Stomach (tissue), 9 donors: ENCODE data around the gene PRKCSH. TPM values are rescaled to one million over a fixed set of nuclear protein-coding genes. Genes with fewer than 3 reads are reported as not detected.

Source experiments
- DNase-seq, 2 donors: peaks; one replicate each; pipeline versions ENCODE4 v3.0.0 to v3.0.0-alpha.2; 2013 to 2019
- H3K27ac ChIP-seq, 5 donors: fragments of 200-600 bp in 4 of 5; sonication (generic) in 4 of 5; one replicate each; pipeline ENCODE4 v1.5.1; 2013 to 2019; ENCODE audit warnings: mild to moderate bottlenecking in 1 of 5, moderate library complexity in 1 of 5
- H3K27me3 ChIP-seq, 3 donors: fragments of 200-600 bp; sonication (generic); one replicate each; pipeline ENCODE4 v1.5.1; 2017 to 2019; ENCODE audit warnings: mixed run types in 1 of 3
- H3K36me3 ChIP-seq, 4 donors: fragments of 200-600 bp; sonication (generic); 1 replicate in 3 of 4; 2 replicates in 1 of 4; pipeline ENCODE4 v1.5.1; 2016 to 2019
- H3K4me1 ChIP-seq, 4 donors: fragments of 200-600 bp; sonication (generic); one replicate each; pipeline ENCODE4 v1.5.1; 2016 to 2019
- H3K4me3 ChIP-seq, 4 donors: fragments of 200-600 bp; sonication (generic) in 3 of 4; one replicate each; pipeline ENCODE4 v1.5.1; 2016 to 2019; ENCODE audit warnings: mild to moderate bottlenecking in 1 of 4
- H3K9me3 ChIP-seq, 4 donors: fragments of 200-600 bp; sonication (generic); one replicate each; pipeline ENCODE4 v1.5.1; 2016 to 2019
- EP300 ChIP-seq: sonication (generic); formaldehyde crosslinking; IDR thresholded peaks from one replicate; pipeline ENCODE4 v1.6.1; 2017; ENCODE audit warnings: antibody characterized with exemption
- POLR2A ChIP-seq, 4 donors: fragments of 450-650 bp; IDR thresholded peaks; one replicate each; pipeline ENCODE4 v1.6.1; 2016; ENCODE audit warnings: antibody characterized with exemption in 4 of 4, control low read depth in 2 of 4, mild to moderate bottlenecking in 1 of 4, moderate library complexity in 1 of 4
- POLR2AphosphoS5 ChIP-seq, 3 donors: sonication (generic); formaldehyde crosslinking; IDR thresholded peaks; one replicate each; pipeline ENCODE4 v1.6.1; 2016; ENCODE audit warnings: antibody characterized with exemption in 3 of 3
- WGBS, 5 donors: extraction: QIAGEN DNeasy Blood & Tissue Kit in 3 of 5; methylation state at CpG; one replicate each; pipeline versions ENCODE4 v1.1.5 to v1.1.7; 2013 to 2018; 5-methylcytosine and 5-hydroxymethylcytosine counted together
- intact Hi-C: fragments of 100-400 bp; cut with DNase I; formaldehyde crosslinking; loops from one replicate; pipeline ENCODE4 v1.15.1; 2023; ENCODE audit warnings: low total_unique reads
- polyA plus RNA-seq, 3 donors: library from polyadenylated mRNA; stranded (reverse); fragments of 200-250 nt; gene quantifications; one replicate each; pipeline ENCODE4 v1.2.3, GENCODE V29; 2013
- total RNA-seq, 5 donors: library from RNA; depleted of rRNA; stranded (reverse); fragments of >200 nt; gene quantifications; one replicate each; pipeline versions ENCODE4 v1.1.0 to v1.2.3, GENCODE V29; 2014 to 2016
- TF ChIP-seq, protein P1 (sequence below), 7 experiments: fragments of 450-650 bp in 4 of 7; fragments of 200-600 bp in 3 of 7; sonication (generic) in 3 of 7; IDR thresholded peaks; one replicate each; pipeline ENCODE4 v1.5.1; 2016 to 2019; ENCODE audit warnings: antibody characterized with exemption in 7 of 7, control low read depth in 2 of 7, mild to moderate bottlenecking in 1 of 7
- donor health status: healthy with polysubstance abuse.
- donor health status: Bipolar disorder and iron deficiency.
- donor health status: healthy.

Gene PRKCSH
- total and polyA plus RNA-seq, 8 donors: 30.3 to 221 (median 112) TPM

DNA sequence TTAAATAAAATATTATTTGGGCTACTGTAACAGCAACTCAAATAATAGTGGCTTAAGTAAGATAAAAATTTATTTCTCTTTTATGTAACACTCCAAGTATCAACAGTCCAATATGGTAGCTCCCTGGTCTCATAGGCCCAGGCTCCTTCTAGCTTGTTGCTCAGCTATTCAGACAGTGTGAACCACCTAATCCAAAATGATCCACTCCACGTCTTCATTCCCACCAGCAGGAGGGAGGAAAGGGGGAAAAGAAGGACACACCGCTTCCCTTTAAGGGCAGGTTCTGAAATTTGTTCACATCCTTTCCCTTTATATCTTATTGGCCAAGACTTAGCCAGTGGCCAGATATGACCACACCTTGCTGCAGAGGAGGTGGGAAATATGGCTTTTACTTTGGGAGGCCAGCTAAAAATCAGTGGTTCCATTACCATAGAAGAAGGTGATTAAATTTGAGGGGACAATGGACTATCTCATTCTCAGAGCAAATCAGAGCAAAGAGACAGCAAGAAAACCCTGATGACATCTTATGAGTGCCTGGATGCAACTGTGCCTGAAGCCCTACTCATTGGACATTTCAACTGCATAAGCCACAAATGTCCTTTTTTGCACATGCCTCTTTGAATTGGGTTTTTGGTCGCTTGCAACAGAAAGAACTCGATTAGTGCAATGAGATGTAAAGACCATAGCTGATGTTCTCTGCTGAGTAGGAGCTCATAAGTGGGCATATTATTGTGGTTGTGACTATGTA lies 44.3 kb upstream of the PRKCSH start:
- Histone ChIP-seq H3K27ac (no peak overlapping the region), H3K9me3 (peaks cover 0 to 6% (median 2%) of the 10 kb centered on the region in 4 donors), H3K27me3 (no peaks in the 10 kb centered on the region), H3K4me1 (peaks cover 0 to 9% (median 2%) of the 10 kb centered on the region in 4 donors), H3K4me3 (no peak overlapping the region), H3K36me3 (peaks cover 0 to 17% (median 8%) of the 10 kb centered on the region in 4 donors)
- DNase-seq: no peak
- intact Hi-C loops: no loop called here
- TF ChIP-seq POLR2AphosphoS5 (IDR thresholded peaks at IDR 0.05) (no peak), POLR2A (IDR thresholded peaks at IDR 0.05) (no peak), EP300 (no peak)
- TF ChIP-seq, protein P1, sequence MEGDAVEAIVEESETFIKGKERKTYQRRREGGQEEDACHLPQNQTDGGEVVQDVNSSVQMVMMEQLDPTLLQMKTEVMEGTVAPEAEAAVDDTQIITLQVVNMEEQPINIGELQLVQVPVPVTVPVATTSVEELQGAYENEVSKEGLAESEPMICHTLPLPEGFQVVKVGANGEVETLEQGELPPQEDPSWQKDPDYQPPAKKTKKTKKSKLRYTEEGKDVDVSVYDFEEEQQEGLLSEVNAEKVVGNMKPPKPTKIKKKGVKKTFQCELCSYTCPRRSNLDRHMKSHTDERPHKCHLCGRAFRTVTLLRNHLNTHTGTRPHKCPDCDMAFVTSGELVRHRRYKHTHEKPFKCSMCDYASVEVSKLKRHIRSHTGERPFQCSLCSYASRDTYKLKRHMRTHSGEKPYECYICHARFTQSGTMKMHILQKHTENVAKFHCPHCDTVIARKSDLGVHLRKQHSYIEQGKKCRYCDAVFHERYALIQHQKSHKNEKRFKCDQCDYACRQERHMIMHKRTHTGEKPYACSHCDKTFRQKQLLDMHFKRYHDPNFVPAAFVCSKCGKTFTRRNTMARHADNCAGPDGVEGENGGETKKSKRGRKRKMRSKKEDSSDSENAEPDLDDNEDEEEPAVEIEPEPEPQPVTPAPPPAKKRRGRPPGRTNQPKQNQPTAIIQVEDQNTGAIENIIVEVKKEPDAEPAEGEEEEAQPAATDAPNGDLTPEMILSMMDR (IDR thresholded peaks at IDR 0.05): no peak
- WGBS, 5 donors: 78 to 86% (median 84%) methylated on average over 4 of the region's 4 CpGs

DNA sequence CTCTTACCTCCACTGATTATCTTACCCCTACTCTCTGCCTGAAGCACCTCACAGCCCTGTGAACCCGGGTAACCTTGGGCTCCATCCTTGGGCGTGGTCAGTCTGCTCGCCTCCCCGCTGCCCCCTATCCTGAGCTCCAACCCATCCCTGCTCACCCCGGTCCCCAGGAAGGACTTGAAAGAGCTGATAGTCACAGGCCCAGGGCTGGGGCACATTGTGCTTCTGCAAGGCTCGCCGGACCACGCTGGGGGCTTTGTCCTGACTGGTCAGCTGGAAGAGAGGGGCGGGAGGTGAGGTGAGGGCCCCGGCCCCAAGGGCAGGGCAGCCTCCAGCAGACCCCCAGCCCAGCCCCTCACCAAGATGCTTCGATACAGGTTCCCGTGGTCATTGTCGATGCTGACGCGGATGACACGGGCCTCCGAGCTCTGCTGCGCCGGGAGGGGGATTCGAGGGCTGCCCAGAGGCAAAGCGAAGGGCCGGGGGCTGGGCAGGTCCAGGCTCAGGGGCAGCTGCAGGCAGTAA lies 38.3 kb upstream of the PRKCSH start:
- intact Hi-C loops: no loop called here
- TF ChIP-seq EP300 (no peak), POLR2AphosphoS5 (IDR thresholded peaks at IDR 0.05) (no peak), POLR2A (IDR thresholded peaks at IDR 0.05) (no peak)
- TF ChIP-seq, protein P1 (IDR thresholded peaks at IDR 0.05): no peak
- H3K4me3 ChIP-seq: no peak overlapping the region
- WGBS, 5 donors: 83 to 94% (median 92%) methylated on average over 7 to 22 of the region's 22 CpGs
- no peaks in the 10 kb centered on the region for H3K27me3 ChIP-seq
- no peak overlapping the region for H3K27ac ChIP-seq
- peaks cover 0 to 56% (median 43%) of the 10 kb centered on the region in 4 donors for H3K36me3 ChIP-seq
- no peak for DNase-seq
- H3K4me1 ChIP-seq: no peaks in the 10 kb centered on the region
- no peaks in the 10 kb centered on the region for H3K9me3 ChIP-seq

DNA sequence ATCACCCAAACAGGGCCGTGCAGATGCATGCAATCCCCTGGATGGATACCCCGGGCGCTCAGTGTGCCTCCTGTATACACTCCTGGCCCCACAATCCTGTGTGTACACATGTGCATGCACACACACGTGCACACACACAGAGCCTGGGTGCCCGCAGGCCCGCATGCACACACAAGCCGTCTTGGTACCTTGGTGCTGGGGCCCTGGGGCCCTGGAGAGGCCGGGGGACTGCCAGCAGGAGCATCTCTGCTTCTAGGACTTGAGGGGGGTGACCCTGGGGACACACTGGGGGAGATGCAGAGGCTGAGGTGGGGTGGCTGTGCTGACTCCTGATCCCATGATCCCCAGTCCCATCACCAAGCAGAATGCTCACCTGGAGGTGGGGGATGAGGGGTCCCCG lies 35.8 kb upstream of the PRKCSH start:
- WGBS, 5 donors: 89 to 100% (median 96%) methylated on average over 4 to 9 of the region's 9 CpGs
- Histone ChIP-seq H3K36me3 (peaks cover 0 to 65% (median 45%) of the 10 kb centered on the region in 4 donors), H3K4me1 (no peaks in the 10 kb centered on the region), H3K27ac (no peak overlapping the region), H3K9me3 (no peaks in the 10 kb centered on the region), H3K27me3 (no peaks in the 10 kb centered on the region), H3K4me3 (no peak overlapping the region)
- DNase-seq: no peak
- TF ChIP-seq, protein P1 (IDR thresholded peaks at IDR 0.05): no peak
- TF ChIP-seq EP300 (no peak), POLR2AphosphoS5 (IDR thresholded peaks at IDR 0.05) (no peak)
- intact Hi-C loops: no loop called here

DNA sequence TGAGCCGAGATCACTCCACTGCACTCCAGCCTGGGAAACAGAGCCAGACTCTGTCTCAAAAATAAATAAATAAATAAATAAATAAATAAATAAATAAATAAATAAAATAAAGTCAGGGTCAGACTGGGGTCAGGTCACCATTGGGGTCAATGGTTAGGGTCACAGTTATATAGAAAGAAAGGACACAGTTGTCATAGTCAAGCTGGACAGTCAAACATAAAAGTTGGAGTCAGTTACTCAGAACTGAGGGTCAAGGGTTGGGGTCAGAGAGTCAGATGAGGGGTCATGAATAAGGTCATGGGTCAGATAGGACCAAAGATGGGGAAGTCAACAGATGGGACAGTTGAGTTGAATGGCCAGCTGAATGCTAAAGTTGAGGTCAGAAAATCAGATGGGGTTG lies 34.6 kb upstream of the PRKCSH start:
- Histone ChIP-seq H3K9me3 (no peaks in the 10 kb centered on the region), H3K4me1 (no peaks in the 10 kb centered on the region), H3K27ac (no peak overlapping the region), H3K27me3 (peaks cover 0 to 1% (median 0%) of the 10 kb centered on the region in 3 donors), H3K36me3 (peaks cover 0 to 56% (median 44%) of the 10 kb centered on the region in 4 donors), H3K4me3 (no peak overlapping the region)
- TF ChIP-seq POLR2A (IDR thresholded peaks at IDR 0.05) (no peak), EP300 (no peak), POLR2AphosphoS5 (IDR thresholded peaks at IDR 0.05) (no peak)
- TF ChIP-seq, protein P1 (IDR thresholded peaks at IDR 0.05): no peak
- 84 to 94% (median 88%) methylated on average over 1 of the region's 1 CpG for WGBS, 5 donors
- DNase-seq: no peak
- intact Hi-C loops: no loop called here
